NCI-H226 (cell line): ENCODE results near the gene VPS39.

ENCODE experiments used
- DNase-seq: peaks from one replicate; pipeline ENCODE4 v3.0.0-alpha.2; 2015

Gene VPS39

GRCh38 chr15:42157381-42157780, 50.7 kb downstream of the VPS39 start:
- no peak for DNase-seq

- peak; percentile 10 for DNase-seq
Observed at GRCh38 chr15:42156243-42156922, 51.7 kb downstream of the VPS39 start, which contains the start of gene PLA2G4F. PLA2G4F (minus strand) TSS chr15:42156636; CDS start chr15:42156549, 87 bp downstream.

GRCh38 chr15:42155546-42156242, 52.4 kb downstream of the VPS39 start:
- DNase-seq: no peak

- no peak for DNase-seq
Observed at GRCh38 chr15:42154956-42155355, 53.1 kb downstream of the VPS39 start.

- no peak for DNase-seq
Observed at GRCh38 chr15:42154212-42154941, 53.7 kb downstream of the VPS39 start.

GRCh38 chr15:42153874-42154211, 54.3 kb downstream of the VPS39 start:
- DNase-seq: no peak

- DNase-seq: no peak
Observed at GRCh38 chr15:42152921-42153698, 55.0 kb downstream of the VPS39 start.

GRCh38 chr15:42152196-42152920, 55.7 kb downstream of the VPS39 start:
- DNase-seq: no peak

- DNase-seq: no peak
Observed at GRCh38 chr15:42151736-42152135, 56.4 kb downstream of the VPS39 start.

- no peak for DNase-seq
Observed at GRCh38 chr15:42151141-42151561, 57.0 kb downstream of the VPS39 start.

GRCh38 chr15:42150219-42150970, 57.7 kb downstream of the VPS39 start:
- no peak for DNase-seq

- DNase-seq: no peak
Observed at GRCh38 chr15:42149493-42150218, 58.4 kb downstream of the VPS39 start.

- no peak for DNase-seq
Observed at GRCh38 chr15:42148808-42149492, 59.2 kb downstream of the VPS39 start.

- DNase-seq: no peak
Observed at GRCh38 chr15:42147431-42147735, 60.7 kb downstream of the VPS39 start.

GRCh38 chr15:42146551-42147430, 61.3 kb downstream of the VPS39 start:
- no peak for DNase-seq

- no peak for DNase-seq
Observed at GRCh38 chr15:42145546-42146455, 62.3 kb downstream of the VPS39 start.

- DNase-seq: no peak
Observed at GRCh38 chr15:42144841-42145375, 63.2 kb downstream of the VPS39 start.
